HL-60 (cell line): ENCODE results near the gene KCND2.

ENCODE experiments used
- POLR2AphosphoS5 ChIP-seq: IDR thresholded peaks from 2 replicates; pipeline ENCODE4 v1.6.1; 2012; ENCODE audit warnings: low read depth
- SPI1 ChIP-seq: IDR thresholded peaks from 2 replicates; pipeline ENCODE4 v1.6.1; 2012; ENCODE audit warnings: low read depth, mild to moderate bottlenecking, borderline replicate concordance
- TF ChIP-seq, protein P1 (sequence below): IDR thresholded peaks from one replicate; pipeline ENCODE4 v1.5.1; 2011; ENCODE audit warnings: low read length, control low read depth, inconsistent platforms; ENCODE audit not compliant: insufficient read depth

DNA sequence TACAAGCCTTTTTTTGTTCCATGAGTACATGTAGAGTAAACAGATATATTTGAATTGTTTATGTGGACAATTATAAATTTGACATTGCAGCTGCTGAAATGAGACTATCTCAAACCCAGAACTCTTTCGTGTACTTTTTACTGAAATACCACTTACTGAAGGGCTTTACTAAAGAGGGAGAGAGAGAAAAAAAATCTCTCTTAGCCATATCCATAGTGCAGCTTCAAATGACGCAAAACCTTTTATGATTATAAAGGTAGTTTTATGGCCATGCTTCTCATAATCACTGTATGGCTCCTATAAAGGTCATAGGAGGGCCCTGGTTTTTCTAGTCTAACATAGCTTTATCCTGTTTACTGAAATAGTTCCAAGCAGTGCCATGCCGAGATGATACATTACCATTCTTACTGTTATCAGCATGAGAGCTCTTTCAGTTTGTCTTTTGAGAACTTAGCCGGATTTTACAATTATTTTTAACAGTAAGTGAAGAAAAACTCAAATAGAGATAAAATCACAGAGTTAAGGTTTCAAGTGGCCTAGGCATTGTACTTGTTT lies 35.1 kb downstream of the KCND2 start:
- no peak for TF ChIP-seq POLR2AphosphoS5
- TF ChIP-seq, protein P1, sequence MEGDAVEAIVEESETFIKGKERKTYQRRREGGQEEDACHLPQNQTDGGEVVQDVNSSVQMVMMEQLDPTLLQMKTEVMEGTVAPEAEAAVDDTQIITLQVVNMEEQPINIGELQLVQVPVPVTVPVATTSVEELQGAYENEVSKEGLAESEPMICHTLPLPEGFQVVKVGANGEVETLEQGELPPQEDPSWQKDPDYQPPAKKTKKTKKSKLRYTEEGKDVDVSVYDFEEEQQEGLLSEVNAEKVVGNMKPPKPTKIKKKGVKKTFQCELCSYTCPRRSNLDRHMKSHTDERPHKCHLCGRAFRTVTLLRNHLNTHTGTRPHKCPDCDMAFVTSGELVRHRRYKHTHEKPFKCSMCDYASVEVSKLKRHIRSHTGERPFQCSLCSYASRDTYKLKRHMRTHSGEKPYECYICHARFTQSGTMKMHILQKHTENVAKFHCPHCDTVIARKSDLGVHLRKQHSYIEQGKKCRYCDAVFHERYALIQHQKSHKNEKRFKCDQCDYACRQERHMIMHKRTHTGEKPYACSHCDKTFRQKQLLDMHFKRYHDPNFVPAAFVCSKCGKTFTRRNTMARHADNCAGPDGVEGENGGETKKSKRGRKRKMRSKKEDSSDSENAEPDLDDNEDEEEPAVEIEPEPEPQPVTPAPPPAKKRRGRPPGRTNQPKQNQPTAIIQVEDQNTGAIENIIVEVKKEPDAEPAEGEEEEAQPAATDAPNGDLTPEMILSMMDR, result no peak
- no peak for TF ChIP-seq SPI1
